Neural cell (in vitro differentiated cells): ENCODE data around the gene TSPAN4.

Source experiments
- CTCF ChIP-seq: fragments of 450-650 bp; IDR thresholded peaks from 2 replicates; pipeline ENCODE4 v1.5.1; 2014; ENCODE audit warnings: antibody characterized with exemption, mild to moderate bottlenecking, moderate library complexity; ENCODE audit not compliant: poor library complexity, severe bottlenecking
- EP300 ChIP-seq: fragments of 450-650 bp; conservative IDR thresholded peaks from 2 replicates; pipeline ENCODE4 v1.6.1; 2014; ENCODE audit warnings: antibody characterized with exemption, mild to moderate bottlenecking, moderate library complexity; ENCODE audit not compliant: poor library complexity, severe bottlenecking
- EZH2 ChIP-seq: fragments of 200-600, 300-800 bp; shearing (Covaris generic), sonication (generic); IDR thresholded peaks from 2 replicates; pipeline ENCODE4 v1.6.1; 2014; ENCODE audit warnings: antibody characterized with exemption, low read length, borderline replicate concordance, mild to moderate bottlenecking; ENCODE audit not compliant: insufficient read depth, poor library complexity, severe bottlenecking
- MXI1 ChIP-seq: fragments of 450-650 bp; conservative IDR thresholded peaks from 2 replicates; pipeline ENCODE4 v1.6.1; 2014; ENCODE audit warnings: antibody characterized with exemption, mild to moderate bottlenecking; ENCODE audit not compliant: poor library complexity, severe bottlenecking
- POLR2AphosphoS5 ChIP-seq: IDR thresholded peaks from 2 replicates; pipeline ENCODE4 v1.6.1; 2012
- RAD21 ChIP-seq: fragments of 450-650 bp; conservative IDR thresholded peaks from 2 replicates; pipeline ENCODE4 v1.6.1; 2014; ENCODE audit warnings: antibody characterized with exemption, mild to moderate bottlenecking, moderate library complexity
- REST ChIP-seq: IDR thresholded peaks from 2 replicates; pipeline ENCODE4 v1.6.1; 2012; ENCODE audit warnings: borderline replicate concordance

- TF ChIP-seq CTCF: no peak
- no peak for TF ChIP-seq POLR2AphosphoS5
- TF ChIP-seq EP300: no peak
- TF ChIP-seq REST: no peak
- no peak for TF ChIP-seq MXI1
- no peak for TF ChIP-seq EZH2
- no peak for TF ChIP-seq RAD21
These were observed 13.1 kb downstream of the TSPAN4 start for GRCh38 chr11:855796-856195.
